ENCODE data around the gene TMEM141.
"Not testable (repeated sequence)": the region's sequence is repeated elsewhere in the genome, so short reads cannot be mapped to it uniquely, and the experiment has no call there.

Gene TMEM141

GRCh38 chr9:136835932-136836904 is 45.1 kb downstream of the TMEM141 start:
- no peak for DNase-seq

DNA sequence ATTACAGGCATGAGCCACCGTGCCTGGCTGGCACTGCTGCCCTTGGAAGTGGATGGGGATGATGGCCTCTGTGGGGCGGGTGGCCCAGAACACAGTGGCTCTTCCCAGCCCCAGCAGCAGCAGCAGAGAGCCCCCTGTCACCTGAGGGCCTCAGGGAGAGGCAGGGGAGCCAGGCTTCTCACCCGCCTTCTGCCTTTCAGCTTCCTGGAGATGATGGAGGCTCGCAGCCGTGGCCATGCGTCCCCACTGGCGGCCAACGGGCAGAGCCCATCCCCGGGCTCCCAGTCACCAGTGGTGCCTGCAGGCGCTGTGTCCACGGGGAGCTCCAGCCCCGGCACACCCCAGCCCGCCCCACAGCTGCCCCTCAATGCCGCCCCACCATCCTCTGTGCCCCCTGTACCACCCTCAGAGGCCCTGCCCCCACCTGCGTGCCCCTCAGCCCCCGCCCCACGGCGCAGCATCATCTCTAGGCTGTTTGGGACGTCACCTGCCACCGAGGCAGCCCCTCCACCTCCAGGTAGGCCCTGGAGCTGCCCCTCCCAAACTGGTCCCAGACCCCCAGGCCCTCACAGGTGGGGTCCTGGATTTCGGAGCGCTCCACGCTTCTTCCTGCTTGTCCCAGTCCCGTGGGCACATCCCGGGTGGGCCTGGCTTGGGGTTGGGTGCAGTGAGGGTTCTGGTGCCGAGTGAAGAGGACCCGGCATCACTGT is 46.2 kb downstream of the TMEM141 start:
- no peak for DNase-seq

- DNase-seq, result not testable (repeated sequence)
These were observed 46.7 kb downstream of the TMEM141 start for GRCh38 chr9:136837856-136838277.

GRCh38 chr9:136838314-136839228 is 47.4 kb downstream of the TMEM141 start:
- DNase-seq, result no peak

DNA sequence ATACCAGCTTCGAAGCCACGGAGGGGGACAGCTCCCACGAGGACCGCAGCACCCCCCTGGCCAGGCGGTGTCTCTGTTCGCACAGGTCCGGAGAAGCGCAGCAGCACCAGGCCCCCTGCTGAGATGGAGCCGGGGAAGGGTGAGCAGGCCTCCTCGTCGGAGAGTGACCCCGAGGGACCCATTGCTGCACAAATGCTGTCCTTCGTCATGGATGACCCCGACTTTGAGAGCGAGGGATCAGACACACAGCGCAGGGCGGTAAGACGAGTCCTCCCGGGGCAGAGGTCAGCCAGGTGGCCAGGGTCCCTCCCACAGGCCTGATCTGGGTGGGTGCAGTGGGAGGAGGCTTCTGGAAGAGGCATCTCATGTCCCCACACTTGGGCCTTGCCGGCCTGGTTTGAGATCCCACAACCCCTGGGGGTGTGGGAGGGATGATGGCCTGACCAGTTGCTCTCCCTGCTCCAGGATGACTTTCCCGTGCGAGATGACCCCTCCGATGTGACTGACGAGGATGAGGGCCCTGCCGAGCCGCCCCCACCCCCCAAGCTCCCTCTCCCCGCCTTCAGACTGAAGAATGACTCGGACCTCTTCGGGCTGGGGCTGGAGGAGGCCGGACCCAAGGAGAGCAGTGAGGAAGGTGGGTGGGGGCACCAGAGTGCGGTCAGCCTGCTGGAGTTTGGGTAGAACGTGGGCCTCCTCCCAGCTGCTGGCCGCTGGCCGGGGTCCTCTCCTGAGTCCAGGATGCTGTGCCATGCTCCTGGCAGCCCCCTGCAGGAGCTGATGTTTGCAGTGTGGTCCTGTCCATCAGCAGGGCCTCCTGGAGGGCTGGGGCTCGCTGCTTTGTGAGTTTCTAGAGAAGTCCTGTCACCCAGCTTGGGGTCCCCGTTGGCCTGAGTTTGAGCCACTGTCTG is 48.3 kb downstream of the TMEM141 start:
- DNase-seq, result no peak

GRCh38 chr9:136840140-136840876 is 49.2 kb downstream of the TMEM141 start:
- DNase-seq, result no peak

DNA sequence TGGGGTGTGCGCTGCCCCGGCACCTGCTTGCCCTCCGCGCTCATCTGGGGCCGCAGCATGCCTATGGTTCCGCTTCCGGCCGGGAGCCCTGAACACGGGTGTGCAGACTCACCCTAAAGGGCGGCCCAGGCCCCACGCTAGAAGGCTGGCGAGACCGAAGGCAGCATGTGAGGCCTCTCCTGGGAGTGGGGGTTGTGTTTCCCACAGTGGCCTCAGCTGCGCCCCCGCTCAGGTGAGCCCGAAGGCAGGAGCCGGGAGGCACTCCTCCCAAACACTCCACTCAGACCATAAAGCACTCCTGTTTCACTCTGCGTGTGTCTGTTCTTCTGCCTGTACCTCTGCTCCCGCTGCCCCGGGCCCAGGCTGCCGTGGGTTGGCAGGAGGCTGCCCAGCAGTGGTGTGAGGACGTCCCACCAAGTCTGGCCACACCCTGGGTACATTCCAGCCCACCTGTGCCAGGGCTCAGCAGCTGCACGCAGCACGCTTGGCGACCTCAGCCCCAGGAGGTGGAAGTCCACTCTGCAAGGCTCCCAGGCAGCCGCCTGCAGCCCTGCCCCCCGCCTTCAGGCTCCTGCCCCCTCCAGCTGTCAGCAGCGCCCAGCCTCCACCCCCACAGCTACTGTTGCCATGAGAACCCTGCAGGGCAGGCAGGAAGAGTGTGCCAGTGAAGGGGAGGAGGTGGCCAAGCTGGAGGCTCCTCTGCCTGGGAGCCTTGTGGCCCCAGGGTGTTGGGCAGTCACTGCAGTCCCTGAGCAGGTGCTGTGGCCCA is 49.9 kb downstream of the TMEM141 start:
- no peak for DNase-seq

- DNase-seq, result not testable (repeated sequence)
These were observed 50.7 kb downstream of the TMEM141 start for GRCh38 chr9:136841646-136842379.

- DNase-seq, result peak; percentile 63 to 66
These were observed 51.3 kb downstream of the TMEM141 start, which contains the start of gene AJM1 for GRCh38 chr9:136842380-136842948. AJM1 (plus strand) TSS chr9:136842478; CDS start chr9:136844415, 1,937 bp downstream.
